Stimulated activated CD8-positive, alpha-beta memory T cell treated with anti-CD3 and anti-CD28 coated beads, Interleukin-2, amount 100 ng/mL, for 48 hours (primary cell): ENCODE data around the gene SIPA1L3.
A peak's percentile ranks its signal among the peaks of the same experiment; 100 is the strongest.
"Not testable (repeated sequence)": the region's sequence is repeated elsewhere in the genome, so short reads cannot be mapped to it uniquely, and the experiment has no call there.

Source experiments
- DNase-seq, 2 donors: peaks; one replicate each; pipeline ENCODE4 v3.0.0-alpha.2; 2020; ENCODE audit warnings: low read depth in 2 of 2

Gene SIPA1L3

GRCh38 chr19:38211151-38211591, 304.2 kb downstream of the SIPA1L3 start:
- no peak for DNase-seq

- no peak for DNase-seq
Measured at GRCh38 chr19:38211766-38212165, 304.8 kb downstream of the SIPA1L3 start.

GRCh38 chr19:38213469-38213868, 306.5 kb downstream of the SIPA1L3 start:
- DNase-seq = no peak

- DNase-seq = peak; percentile 71 to 72
Measured at GRCh38 chr19:38213911-38214625, 307.1 kb downstream of the SIPA1L3 start.

GRCh38 chr19:38216785-38217641, 310.0 kb downstream of the SIPA1L3 start:
- DNase-seq = no peak

- no peak for DNase-seq
Measured at GRCh38 chr19:38218204-38218603, 311.2 kb downstream of the SIPA1L3 start.

GRCh38 chr19:38219221-38219620, 312.2 kb downstream of the SIPA1L3 start:
- DNase-seq = no peak

- DNase-seq = no peak
Measured at GRCh38 chr19:38221421-38221820, 314.4 kb downstream of the SIPA1L3 start.

GRCh38 chr19:38221919-38222830, 315.2 kb downstream of the SIPA1L3 start:
- no peak for DNase-seq

GRCh38 chr19:38223119-38223523, 316.1 kb downstream of the SIPA1L3 start:
- DNase-seq = no peak

GRCh38 chr19:38223617-38224013, 316.6 kb downstream of the SIPA1L3 start:
- DNase-seq = no peak

GRCh38 chr19:38224014-38224862, 317.2 kb downstream of the SIPA1L3 start, which contains the start of gene DPF1:
TSS of gene DPF1 (minus strand) at chr19:38224222. CDS start at chr19:38224142, 80 bp downstream.
- DNase-seq = peak; percentile 41 to 66

- not testable (repeated sequence) for DNase-seq
Measured at GRCh38 chr19:38224863-38225218, 317.8 kb downstream of the SIPA1L3 start.

- no peak for DNase-seq
Measured at GRCh38 chr19:38227287-38228004, 320.4 kb downstream of the SIPA1L3 start.

- no peak for DNase-seq
Measured at GRCh38 chr19:38228005-38228377, 321.0 kb downstream of the SIPA1L3 start.

GRCh38 chr19:38228491-38229439, 321.8 kb downstream of the SIPA1L3 start:
- no peak for DNase-seq

- peak; percentile 57 to 71 for DNase-seq
Measured at GRCh38 chr19:38229585-38230073, 322.6 kb downstream of the SIPA1L3 start.

- not testable (repeated sequence) for DNase-seq
Measured at GRCh38 chr19:38230506-38231133, 323.6 kb downstream of the SIPA1L3 start.
